HepG2 (cell line): Measurements from ENCODE around the gene ZNF33A. TPM values are rescaled to one million over a fixed set of nuclear protein-coding genes. Genes with fewer than 3 reads are reported as not detected.
A peak's percentile ranks its signal among the peaks of the same experiment; 100 is the strongest.

Source experiments
- ERF ChIP-seq: IDR thresholded peaks from 2 replicates; pipeline ENCODE4 v1.6.1; 2018; ENCODE audit warnings: missing biosample characterization, missing genetic modification reagents
- NCOA1 ChIP-seq: sonication (generic); formaldehyde crosslinking; IDR thresholded peaks from 2 replicates; pipeline ENCODE4 v1.9.0; 2021; ENCODE audit warnings: missing genetic modification reagents
- NCOA2 ChIP-seq: sonication (generic); formaldehyde crosslinking; IDR thresholded peaks from 2 replicates; pipeline ENCODE4 v1.8.0; 2022; ENCODE audit warnings: inconsistent platforms
- ZC3H13 ChIP-seq: sonication (generic); formaldehyde crosslinking; IDR thresholded peaks from 2 replicates; pipeline ENCODE4 v1.8.1; 2023; ENCODE audit warnings: mild to moderate bottlenecking, missing genetic modification reagents, moderate library complexity
- ZFP37 ChIP-seq: sonication (generic); formaldehyde crosslinking; IDR thresholded peaks from 2 replicates; pipeline ENCODE4 v1.4.0; 2020; ENCODE audit warnings: missing genetic modification reagents, borderline replicate concordance
- ZNF296 ChIP-seq: sonication (generic); formaldehyde crosslinking; conservative IDR thresholded peaks from 2 replicates; pipeline ENCODE4 v1.5.0; 2020; ENCODE audit warnings: mild to moderate bottlenecking, missing genetic modification reagents
- ZNF556 ChIP-seq: sonication (generic); formaldehyde crosslinking; IDR thresholded peaks from 2 replicates; pipeline ENCODE4 v1.4.0; 2020; ENCODE audit warnings: mild to moderate bottlenecking, missing genetic modification reagents, borderline replicate concordance
- ZNF557 ChIP-seq: sonication (generic); formaldehyde crosslinking; IDR thresholded peaks from 2 replicates; pipeline ENCODE4 v1.4.0; 2020; ENCODE audit warnings: missing genetic modification reagents
- ZNF589 ChIP-seq: sonication (generic); formaldehyde crosslinking; conservative IDR thresholded peaks from 2 replicates; pipeline ENCODE4 v1.8.0; 2022; ENCODE audit warnings: mild to moderate bottlenecking, moderate library complexity, missing genetic modification reagents
- polyA plus RNA-seq, 8 experiments: library from polyadenylated mRNA; depleted of rRNA in 3 of 8; stranded (reverse) in 7 of 8; unstranded in 1 of 8; fragments of >200 nt; fragmentation: Illumina TruSeq in 4 of 8; extraction: Trizol in 4 of 8; gene quantifications; 2 replicates each; pipeline versions ENCODE4 v1.2.1 to v1.2.3, GENCODE V29; 2011 to 2016; ENCODE audit warnings: low read depth in 4 of 8, missing spikeins in 1 of 8, mixed read lengths in 1 of 8; ENCODE audit not compliant: insufficient read depth in 1 of 8
- total RNA-seq, 5 experiments: library from RNA; depleted of rRNA; stranded (reverse); fragments of >200 nt; fragmentation: Illumina TruSeq; extraction: Trizol; gene quantifications; 2 replicates each; pipeline ENCODE4 v1.2.3, GENCODE V29; 2016; ENCODE audit warnings: low read depth in 1 of 5
- TF ChIP-seq, protein P1 (sequence below): sonication (generic); formaldehyde crosslinking; IDR thresholded peaks from 2 replicates; pipeline ENCODE4 v1.5.0; 2020; ENCODE audit warnings: mild to moderate bottlenecking, missing genetic modification reagents, borderline replicate concordance
- TF ChIP-seq, protein P2 (sequence below): sonication (generic); formaldehyde crosslinking; IDR thresholded peaks from 2 replicates; pipeline ENCODE4 v1.5.1; 2020; ENCODE audit warnings: mild to moderate bottlenecking, missing genetic modification reagents, borderline replicate concordance
- TF ChIP-seq, protein P3 (sequence below): sonication (generic); formaldehyde crosslinking; IDR thresholded peaks from 2 replicates; pipeline ENCODE4 v1.4.0; 2020; ENCODE audit warnings: mild to moderate bottlenecking, missing genetic modification reagents

Gene ZNF33A
- total and polyA plus RNA-seq, 2 of the 13 experiments (the other 11 are each of a cell fraction or from before 2014, with no cell fraction given): 13.1 to 22.5 TPM

DNA sequence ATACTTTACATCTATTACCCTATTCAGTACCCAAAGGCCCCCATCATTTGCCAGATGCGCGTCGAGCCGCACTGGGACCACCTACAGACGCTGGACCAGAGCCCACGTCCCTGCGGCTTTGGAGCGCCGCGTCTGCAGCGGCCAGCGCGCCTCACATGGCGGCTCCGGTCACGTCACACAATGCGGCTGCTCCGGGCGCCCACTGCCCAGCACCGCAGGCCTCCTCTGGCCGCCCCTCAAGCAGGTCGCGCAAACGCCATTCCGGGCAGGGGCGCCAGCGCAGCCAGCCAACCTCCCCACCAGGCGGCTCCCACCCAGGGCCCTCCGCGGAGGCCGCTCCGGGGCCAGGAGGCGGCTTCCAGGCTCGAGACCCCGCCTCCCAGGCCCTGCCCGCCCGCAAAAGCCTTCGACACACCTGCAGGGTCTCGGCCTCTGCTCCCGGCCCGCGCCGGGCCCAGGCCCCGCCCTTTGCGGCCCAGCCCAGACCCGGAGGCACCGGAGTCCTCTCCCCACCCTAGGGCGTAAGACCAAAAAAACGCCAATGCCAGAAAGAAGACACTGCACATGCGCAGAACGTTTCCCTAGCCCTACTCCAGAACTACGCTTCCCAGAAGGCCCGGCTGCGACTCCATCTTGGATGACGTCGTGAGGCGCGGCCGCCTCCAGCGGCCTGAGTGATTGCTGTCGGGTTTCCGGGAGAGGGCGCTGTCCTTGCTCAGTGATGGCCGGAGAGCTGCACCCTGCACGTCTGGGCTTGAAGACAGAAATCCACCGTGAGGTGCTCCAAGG lies 34.2 kb upstream of the ZNF33A start, which contains the start of gene ZNF25 (continued):
- TF ChIP-seq, protein P1, sequence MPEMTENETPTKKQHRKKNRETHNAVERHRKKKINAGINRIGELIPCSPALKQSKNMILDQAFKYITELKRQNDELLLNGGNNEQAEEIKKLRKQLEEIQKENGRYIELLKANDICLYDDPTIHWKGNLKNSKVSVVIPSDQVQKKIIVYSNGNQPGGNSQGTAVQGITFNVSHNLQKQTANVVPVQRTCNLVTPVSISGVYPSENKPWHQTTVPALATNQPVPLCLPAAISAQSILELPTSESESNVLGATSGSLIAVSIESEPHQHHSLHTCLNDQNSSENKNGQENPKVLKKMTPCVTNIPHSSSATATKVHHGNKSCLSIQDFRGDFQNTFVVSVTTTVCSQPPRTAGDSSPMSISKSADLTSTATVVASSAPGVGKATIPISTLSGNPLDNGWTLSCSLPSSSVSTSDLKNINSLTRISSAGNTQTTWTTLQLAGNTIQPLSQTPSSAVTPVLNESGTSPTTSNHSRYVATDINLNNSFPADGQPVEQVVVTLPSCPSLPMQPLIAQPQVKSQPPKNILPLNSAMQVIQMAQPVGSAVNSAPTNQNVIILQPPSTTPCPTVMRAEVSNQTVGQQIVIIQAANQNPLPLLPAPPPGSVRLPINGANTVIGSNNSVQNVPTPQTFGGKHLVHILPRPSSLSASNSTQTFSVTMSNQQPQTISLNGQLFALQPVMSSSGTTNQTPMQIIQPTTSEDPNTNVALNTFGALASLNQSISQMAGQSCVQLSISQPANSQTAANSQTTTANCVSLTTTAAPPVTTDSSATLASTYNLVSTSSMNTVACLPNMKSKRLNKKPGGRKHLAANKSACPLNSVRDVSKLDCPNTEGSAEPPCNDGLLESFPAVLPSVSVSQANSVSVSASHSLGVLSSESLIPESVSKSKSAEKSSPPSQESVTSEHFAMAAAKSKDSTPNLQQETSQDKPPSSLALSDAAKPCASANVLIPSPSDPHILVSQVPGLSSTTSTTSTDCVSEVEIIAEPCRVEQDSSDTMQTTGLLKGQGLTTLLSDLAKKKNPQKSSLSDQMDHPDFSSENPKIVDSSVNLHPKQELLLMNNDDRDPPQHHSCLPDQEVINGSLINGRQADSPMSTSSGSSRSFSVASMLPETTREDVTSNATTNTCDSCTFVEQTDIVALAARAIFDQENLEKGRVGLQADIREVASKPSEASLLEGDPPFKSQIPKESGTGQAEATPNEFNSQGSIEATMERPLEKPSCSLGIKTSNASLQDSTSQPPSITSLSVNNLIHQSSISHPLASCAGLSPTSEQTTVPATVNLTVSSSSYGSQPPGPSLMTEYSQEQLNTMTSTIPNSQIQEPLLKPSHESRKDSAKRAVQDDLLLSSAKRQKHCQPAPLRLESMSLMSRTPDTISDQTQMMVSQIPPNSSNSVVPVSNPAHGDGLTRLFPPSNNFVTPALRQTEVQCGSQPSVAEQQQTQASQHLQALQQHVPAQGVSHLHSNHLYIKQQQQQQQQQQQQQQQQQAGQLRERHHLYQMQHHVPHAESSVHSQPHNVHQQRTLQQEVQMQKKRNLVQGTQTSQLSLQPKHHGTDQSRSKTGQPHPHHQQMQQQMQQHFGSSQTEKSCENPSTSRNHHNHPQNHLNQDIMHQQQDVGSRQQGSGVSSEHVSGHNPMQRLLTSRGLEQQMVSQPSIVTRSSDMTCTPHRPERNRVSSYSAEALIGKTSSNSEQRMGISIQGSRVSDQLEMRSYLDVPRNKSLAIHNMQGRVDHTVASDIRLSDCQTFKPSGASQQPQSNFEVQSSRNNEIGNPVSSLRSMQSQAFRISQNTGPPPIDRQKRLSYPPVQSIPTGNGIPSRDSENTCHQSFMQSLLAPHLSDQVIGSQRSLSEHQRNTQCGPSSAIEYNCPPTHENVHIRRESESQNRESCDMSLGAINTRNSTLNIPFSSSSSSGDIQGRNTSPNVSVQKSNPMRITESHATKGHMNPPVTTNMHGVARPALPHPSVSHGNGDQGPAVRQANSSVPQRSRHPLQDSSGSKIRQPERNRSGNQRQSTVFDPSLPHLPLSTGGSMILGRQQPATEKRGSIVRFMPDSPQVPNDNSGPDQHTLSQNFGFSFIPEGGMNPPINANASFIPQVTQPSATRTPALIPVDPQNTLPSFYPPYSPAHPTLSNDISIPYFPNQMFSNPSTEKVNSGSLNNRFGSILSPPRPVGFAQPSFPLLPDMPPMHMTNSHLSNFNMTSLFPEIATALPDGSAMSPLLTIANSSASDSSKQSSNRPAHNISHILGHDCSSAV (CRISPR knock-in tag): 0 out of 2 replicates have a peak, but pooled peaks have one; percentile 77
- 0 out of 2 replicates have a peak, but pooled peaks have one; percentile 32 for TF ChIP-seq ZNF557 (CRISPR knock-in tag)
- TF ChIP-seq ERF (CRISPR knock-in tag): peak; percentile 68; the same call in 1 of the 2 replicates
- 0 out of 2 replicates have a peak, but pooled peaks have one; percentile 42 for TF ChIP-seq ZFP37 (CRISPR knock-in tag)
- no peak for TF ChIP-seq NCOA2
- no peak for TF ChIP-seq ZNF296 (CRISPR knock-in tag)
- peak; percentile 62; the same call in 1 of the 2 replicates for TF ChIP-seq NCOA1 (CRISPR knock-in tag)
- peak; percentile 74; the same call in 1 of the 2 replicates for TF ChIP-seq ZNF589 (CRISPR knock-in tag)
- TF ChIP-seq ZC3H13 (CRISPR knock-in tag): peak; percentile 76; the same call in 1 of the 2 replicates
- TF ChIP-seq, protein P2, sequence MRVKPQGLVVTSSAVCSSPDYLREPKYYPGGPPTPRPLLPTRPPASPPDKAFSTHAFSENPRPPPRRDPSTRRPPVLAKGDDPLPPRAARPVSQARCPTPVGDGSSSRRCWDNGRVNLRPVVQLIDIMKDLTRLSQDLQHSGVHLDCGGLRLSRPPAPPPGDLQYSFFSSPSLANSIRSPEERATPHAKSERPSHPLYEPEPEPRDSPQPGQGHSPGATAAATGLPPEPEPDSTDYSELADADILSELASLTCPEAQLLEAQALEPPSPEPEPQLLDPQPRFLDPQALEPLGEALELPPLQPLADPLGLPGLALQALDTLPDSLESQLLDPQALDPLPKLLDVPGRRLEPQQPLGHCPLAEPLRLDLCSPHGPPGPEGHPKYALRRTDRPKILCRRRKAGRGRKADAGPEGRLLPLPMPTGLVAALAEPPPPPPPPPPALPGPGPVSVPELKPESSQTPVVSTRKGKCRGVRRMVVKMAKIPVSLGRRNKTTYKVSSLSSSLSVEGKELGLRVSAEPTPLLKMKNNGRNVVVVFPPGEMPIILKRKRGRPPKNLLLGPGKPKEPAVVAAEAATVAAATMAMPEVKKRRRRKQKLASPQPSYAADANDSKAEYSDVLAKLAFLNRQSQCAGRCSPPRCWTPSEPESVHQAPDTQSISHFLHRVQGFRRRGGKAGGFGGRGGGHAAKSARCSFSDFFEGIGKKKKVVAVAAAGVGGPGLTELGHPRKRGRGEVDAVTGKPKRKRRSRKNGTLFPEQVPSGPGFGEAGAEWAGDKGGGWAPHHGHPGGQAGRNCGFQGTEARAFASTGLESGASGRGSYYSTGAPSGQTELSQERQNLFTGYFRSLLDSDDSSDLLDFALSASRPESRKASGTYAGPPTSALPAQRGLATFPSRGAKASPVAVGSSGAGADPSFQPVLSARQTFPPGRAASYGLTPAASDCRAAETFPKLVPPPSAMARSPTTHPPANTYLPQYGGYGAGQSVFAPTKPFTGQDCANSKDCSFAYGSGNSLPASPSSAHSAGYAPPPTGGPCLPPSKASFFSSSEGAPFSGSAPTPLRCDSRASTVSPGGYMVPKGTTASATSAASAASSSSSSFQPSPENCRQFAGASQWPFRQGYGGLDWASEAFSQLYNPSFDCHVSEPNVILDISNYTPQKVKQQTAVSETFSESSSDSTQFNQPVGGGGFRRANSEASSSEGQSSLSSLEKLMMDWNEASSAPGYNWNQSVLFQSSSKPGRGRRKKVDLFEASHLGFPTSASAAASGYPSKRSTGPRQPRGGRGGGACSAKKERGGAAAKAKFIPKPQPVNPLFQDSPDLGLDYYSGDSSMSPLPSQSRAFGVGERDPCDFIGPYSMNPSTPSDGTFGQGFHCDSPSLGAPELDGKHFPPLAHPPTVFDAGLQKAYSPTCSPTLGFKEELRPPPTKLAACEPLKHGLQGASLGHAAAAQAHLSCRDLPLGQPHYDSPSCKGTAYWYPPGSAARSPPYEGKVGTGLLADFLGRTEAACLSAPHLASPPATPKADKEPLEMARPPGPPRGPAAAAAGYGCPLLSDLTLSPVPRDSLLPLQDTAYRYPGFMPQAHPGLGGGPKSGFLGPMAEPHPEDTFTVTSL (CRISPR knock-in tag): no peak
- TF ChIP-seq, protein P3, sequence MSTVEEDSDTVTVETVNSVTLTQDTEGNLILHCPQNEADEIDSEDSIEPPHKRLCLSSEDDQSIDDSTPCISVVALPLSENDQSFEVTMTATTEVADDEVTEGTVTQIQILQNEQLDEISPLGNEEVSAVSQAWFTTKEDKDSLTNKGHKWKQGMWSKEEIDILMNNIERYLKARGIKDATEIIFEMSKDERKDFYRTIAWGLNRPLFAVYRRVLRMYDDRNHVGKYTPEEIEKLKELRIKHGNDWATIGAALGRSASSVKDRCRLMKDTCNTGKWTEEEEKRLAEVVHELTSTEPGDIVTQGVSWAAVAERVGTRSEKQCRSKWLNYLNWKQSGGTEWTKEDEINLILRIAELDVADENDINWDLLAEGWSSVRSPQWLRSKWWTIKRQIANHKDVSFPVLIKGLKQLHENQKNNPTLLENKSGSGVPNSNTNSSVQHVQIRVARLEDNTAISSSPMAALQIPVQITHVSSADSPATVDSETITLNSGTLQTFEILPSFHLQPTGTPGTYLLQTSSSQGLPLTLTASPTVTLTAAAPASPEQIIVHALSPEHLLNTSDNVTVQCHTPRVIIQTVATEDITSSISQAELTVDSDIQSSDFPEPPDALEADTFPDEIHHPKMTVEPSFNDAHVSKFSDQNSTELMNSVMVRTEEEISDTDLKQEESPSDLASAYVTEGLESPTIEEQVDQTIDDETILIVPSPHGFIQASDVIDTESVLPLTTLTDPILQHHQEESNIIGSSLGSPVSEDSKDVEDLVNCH (CRISPR knock-in tag): no peak
- no peak; the same call in 1 of the 2 replicates for TF ChIP-seq ZNF556 (CRISPR knock-in tag)
